Measurements from ENCODE around the gene KIAA0930.

Gene KIAA0930

DNA sequence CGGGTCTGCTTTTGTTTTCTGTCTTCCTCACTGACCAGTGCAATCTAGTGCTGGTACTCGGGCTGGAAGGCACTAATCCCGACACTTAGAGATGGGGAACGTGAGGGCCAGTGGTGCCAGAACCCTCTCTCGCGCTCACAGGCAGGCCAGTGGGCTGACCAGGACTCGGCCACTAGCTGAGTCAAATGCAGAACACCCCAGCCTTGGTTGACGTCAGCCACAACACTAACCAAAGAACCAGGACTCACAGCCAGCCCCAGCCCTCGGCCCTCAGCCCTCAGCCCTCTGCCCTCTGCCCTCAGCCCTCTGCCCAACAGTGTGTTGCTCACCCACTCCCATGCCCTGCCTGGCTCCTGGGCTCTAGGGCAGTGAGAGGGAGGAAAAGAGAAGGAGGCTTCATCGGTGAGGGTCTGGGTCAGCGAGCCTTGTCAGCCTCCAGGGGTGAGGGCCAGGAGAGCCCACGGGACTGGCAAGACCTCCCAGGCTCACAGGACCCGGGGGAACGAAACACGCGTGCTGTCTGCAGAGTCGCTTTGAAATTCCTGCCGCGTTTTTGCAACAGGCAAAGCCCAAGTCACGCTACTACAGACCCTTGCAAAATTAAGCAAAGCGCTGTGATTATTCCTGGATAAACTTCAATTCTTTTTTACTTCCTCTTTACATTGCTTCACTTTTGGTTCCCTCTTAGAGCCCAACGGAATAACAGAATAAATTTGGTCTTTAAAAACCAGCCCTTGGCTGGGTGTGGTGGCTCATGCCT is 27.5 kb downstream of the KIAA0930 start:
- no peak overlapping the region; the same call in 1 of the 2 replicates for H3K4me3 ChIP-seq (ENCODE audit: low read depth, low read length)
- POLR2A ChIA-PET = interaction anchor here (0.6 kb wide), 1 partner anchor 324 kb away, joined by 3 read pairs; no protein-coding TSS in a partner anchor
- no peak for TF ChIP-seq CTCF (IDR thresholded peaks at IDR 0.05; ENCODE audit: insufficient read depth, low read length, missing control alignments)
- DNase-seq (ENCODE audit: low read depth, low spot score) = no peak
- CTCF ChIA-PET = interaction anchor here (1.1 kb wide), 1 partner anchor 8 kb away, joined by 3 read pairs; no protein-coding TSS in a partner anchor

DNA sequence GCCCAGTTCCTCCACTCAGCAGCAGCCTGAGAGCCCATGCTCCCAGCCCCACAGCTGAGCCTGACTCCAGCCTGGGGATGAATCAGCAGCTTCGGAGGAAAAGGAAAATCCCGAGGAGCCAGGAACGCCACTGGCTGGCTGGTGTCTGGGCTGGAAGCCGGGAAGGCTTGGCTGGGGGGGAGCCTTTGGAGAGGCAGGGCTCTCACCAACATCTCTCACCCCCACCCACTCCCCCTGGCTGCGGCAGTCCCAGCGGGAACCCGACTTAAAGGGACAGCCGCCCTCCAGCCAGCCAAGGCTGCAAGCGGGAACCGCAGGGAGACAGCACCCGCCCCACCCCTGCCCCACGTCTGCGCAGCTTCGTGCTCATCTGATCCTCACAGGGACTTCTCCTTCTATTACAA is 28.4 kb downstream of the KIAA0930 start:
- ChIA-PET POLR2A (interaction anchor here (0.8 kb wide), 1 partner anchor 34 kb away, joined by 3 read pairs; no protein-coding TSS in a partner anchor), CTCF (interaction anchor here (1.1 to 1.2 kb wide), 2 partner anchors 9 to 16 kb away, joined by 3 read pairs; no protein-coding TSS in a partner anchor)

DNA sequence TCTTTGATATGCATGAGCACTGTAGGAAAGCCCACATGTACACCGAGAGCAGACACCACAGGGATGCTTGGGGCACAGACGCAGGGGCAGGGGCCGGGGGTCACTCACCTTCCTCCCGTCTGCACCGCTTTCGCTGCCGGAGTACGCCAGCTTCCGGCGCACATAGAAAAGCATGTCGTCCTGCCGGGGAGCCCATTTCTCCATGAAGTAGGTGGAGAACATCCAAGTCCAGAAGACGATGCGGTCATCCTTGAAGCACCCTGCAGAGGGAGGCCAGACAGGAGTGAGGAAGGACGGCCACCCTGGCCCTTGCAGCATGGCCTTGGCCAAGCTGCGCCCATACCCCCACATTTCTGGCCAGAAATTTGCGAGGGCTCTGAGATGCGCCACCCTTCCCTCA is 28.8 kb downstream of the KIAA0930 start:
- ChIA-PET CTCF (interaction anchor here (1.2 kb wide), 2 partner anchors 15 to 52 kb away, joined by 3 to 4 read pairs; no protein-coding TSS in a partner anchor), POLR2A (interaction anchor here (0.8 kb wide), 1 partner anchor 34 kb away, joined by 3 read pairs; no protein-coding TSS in a partner anchor)
- no peak for TF ChIP-seq CTCF (IDR thresholded peaks at IDR 0.05; ENCODE audit: insufficient read depth, low read length, missing control alignments)
- no peak for DNase-seq (ENCODE audit: low read depth, low spot score)
- H3K4me3 ChIP-seq (ENCODE audit: low read depth, low read length) = peak overlapping the region; percentile 46

More for the DNA sequence above, 28.4 kb downstream of the KIAA0930 start:
- TF ChIP-seq CTCF (IDR thresholded peaks at IDR 0.05; ENCODE audit: insufficient read depth, low read length, missing control alignments) = no peak
- peak; percentile 59 for DNase-seq (ENCODE audit: low read depth, low spot score)
- peak overlapping the region; percentile 46 for H3K4me3 ChIP-seq (ENCODE audit: low read depth, low read length)

DNA sequence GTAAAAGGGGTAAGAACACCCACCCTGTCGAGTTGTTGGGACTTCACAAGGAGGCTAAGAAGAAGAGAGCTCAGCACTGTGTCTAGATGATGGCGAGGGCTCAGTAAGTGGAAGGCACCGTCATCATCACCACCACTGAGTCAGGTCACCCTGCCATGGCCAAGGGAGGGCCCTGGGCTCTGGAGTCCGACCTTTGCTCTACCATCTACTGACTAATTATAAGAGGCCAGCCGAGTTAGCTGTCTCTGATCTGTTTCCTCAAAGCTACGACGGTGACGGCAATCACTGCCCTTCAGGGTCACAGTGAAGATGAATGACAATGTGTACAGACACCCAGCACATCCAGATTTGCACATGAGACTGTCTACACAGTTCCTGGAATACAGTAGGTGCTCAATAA is 29.3 kb downstream of the KIAA0930 start:
- TF ChIP-seq CTCF (IDR thresholded peaks at IDR 0.05; ENCODE audit: insufficient read depth, low read length, missing control alignments) = no peak
- DNase-seq (ENCODE audit: low read depth, low spot score) = no peak
- POLR2A ChIA-PET = no interaction called here
- peak overlapping the region; percentile 46 for H3K4me3 ChIP-seq (ENCODE audit: low read depth, low read length)
- CTCF ChIA-PET = interaction anchor here (0.6 to 1.6 kb wide), 5 partner anchors 15 to 54 kb away, joined by 3 to 4 read pairs (median 3); no protein-coding TSS in a partner anchor

DNA sequence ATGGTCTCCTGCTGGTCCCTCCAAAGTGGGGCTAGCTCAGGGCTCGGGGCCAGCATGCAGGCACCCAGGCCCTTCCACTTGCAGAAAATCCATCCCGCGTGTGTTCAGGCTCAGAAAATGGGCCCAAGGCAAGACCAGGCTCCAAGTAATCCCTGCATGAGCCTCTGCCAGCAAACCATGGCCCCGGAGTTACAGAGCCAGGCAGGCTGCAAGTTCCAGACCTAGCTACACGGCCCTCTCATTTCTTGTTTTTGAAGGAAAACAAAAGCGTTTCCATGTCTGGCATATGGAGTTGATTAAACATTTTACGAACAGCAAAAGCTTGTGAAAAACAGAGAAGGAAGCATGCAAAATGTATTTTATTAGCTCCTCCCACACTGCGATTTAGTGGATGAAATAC is 29.7 kb downstream of the KIAA0930 start:
- ChIA-PET POLR2A (no interaction called here), CTCF (interaction anchor here (0.6 to 1.6 kb wide), 4 partner anchors 23 to 54 kb away, joined by 3 to 4 read pairs (median 4); no protein-coding TSS in a partner anchor)
- DNase-seq (ENCODE audit: low read depth, low spot score) = peak; percentile 51
- TF ChIP-seq CTCF (IDR thresholded peaks at IDR 0.05; ENCODE audit: insufficient read depth, low read length, missing control alignments) = no peak
- H3K4me3 ChIP-seq (ENCODE audit: low read depth, low read length) = no peak overlapping the region; the same call in none of the 2 replicates

GRCh38 chr22:45210577-45210976 is 30.1 kb downstream of the KIAA0930 start:
- ChIA-PET CTCF (interaction anchor here (0.7 to 1.6 kb wide), 2 partner anchors 24 to 27 kb away, joined by 3 to 4 read pairs; no protein-coding TSS in a partner anchor), POLR2A (interaction anchor here (0.7 kb wide), 1 partner anchor 476 kb away, joined by 3 read pairs; no protein-coding TSS in a partner anchor)
- TF ChIP-seq CTCF (IDR thresholded peaks at IDR 0.05; ENCODE audit: insufficient read depth, low read length, missing control alignments) = no peak
- H3K4me3 ChIP-seq (ENCODE audit: low read depth, low read length) = no peak overlapping the region; the same call in 1 of the 2 replicates
- DNase-seq (ENCODE audit: low read depth, low spot score) = no peak
